HepG2 (cell line): Measurements from ENCODE around the gene C13orf46. TPM values are rescaled to one million over a fixed set of nuclear protein-coding genes. Genes with fewer than 3 reads are reported as not detected.
A peak's percentile ranks its signal among the peaks of the same experiment; 100 is the strongest.

Experiments
- ATAC-seq: fragments of 200-7000 bp; cut with Tn5 transposase; 3 replicates; pipeline ENCODE4 v1.9.1; 2020; ENCODE audit warnings: mild to moderate bottlenecking, moderate library complexity
- BruUV-seq: library from RNA; stranded (reverse); fragments of 400-500 nt; replicated peaks from 2 replicates; lab custom pipeline; 2021; lab: Mats Ljungman, UMichigan
- CTCF ChIA-PET: fragments of 300-600 bp; formaldehyde crosslinking; extraction: SDS; loops from one replicate; lab custom pipeline; 2021; ENCODE audit warnings: low total read pairs, inconsistent platforms, low intra/inter-chr PET ratio; lab: Yijun Ruan, JAX
- POLR2A ChIA-PET: fragments of 350-600 bp; sonication (Branson Sonifier 250); formaldehyde crosslinking; loops from one replicate; lab custom pipeline; 2020; ENCODE audit warnings: antibody characterized with exemption, inconsistent platforms; lab: Yijun Ruan, JAX
- DNase-seq: peaks from one replicate; pipeline ENCODE4 v3.0.0-alpha.2; 2015; ENCODE audit warnings: low spot score
- FAIRE-seq: peaks from 3 replicates; lab custom pipeline; 2011; peaks lifted over from hg19 to GRCh38; lab: Jason Lieb, UNC
- H2AFZ ChIP-seq: one replicate; pipeline ENCODE4 v1.6.1; 2011; ENCODE audit warnings: low read length, inconsistent platforms
- H3K27ac ChIP-seq: fragments of 300-600 bp; 3 replicates; pipeline ENCODE4 v1.8.0; 2011; ENCODE audit warnings: mixed run types, mild to moderate bottlenecking, mixed read lengths, low read length, inconsistent platforms; ENCODE audit not compliant: insufficient read depth; ENCODE audit errors: extremely low read length
- H3K27me3 ChIP-seq, 2 experiments: fragments of 200-600 bp in 1 of 2; 2 replicates in 1 of 2; 3 replicates in 1 of 2; pipeline versions ENCODE4 v1.6.0 to v1.8.0; 2011; ENCODE audit warnings: low read length in 2 of 2, mild to moderate bottlenecking in 2 of 2, moderate library complexity in 2 of 2, inconsistent platforms in 1 of 2; ENCODE audit not compliant: insufficient read depth in 2 of 2, control insufficient read depth in 1 of 2
- H3K36me3 ChIP-seq, 2 experiments: fragments of 200-600 bp in 1 of 2; replicated peaks in 1 of 2; 2 replicates in 1 of 2; 3 replicates in 1 of 2; pipeline versions ENCODE4 v1.5.1 to v1.8.0; 2011; ENCODE audit warnings: low read length in 2 of 2, inconsistent platforms in 1 of 2; ENCODE audit not compliant: insufficient read depth in 2 of 2, control insufficient read depth in 1 of 2
- H3K4me1 ChIP-seq: 2 replicates; pipeline ENCODE4 v1.5.1; 2012; ENCODE audit warnings: low read length, inconsistent platforms; ENCODE audit not compliant: insufficient read depth
- H3K4me2 ChIP-seq: 2 replicates; pipeline ENCODE4 v1.6.0; 2011; ENCODE audit warnings: low read depth, low read length, inconsistent platforms
- H3K4me3 ChIP-seq, 3 experiments: fragments of 200-600 bp in 1 of 3; sonication (generic), shearing (Covaris generic) in 1 of 3; replicated peaks in 1 of 3; 2 replicates each; pipeline ENCODE4 v1.5.1; 2011 to 2016; ENCODE audit warnings: low read length in 3 of 3, inconsistent platforms in 2 of 3, low read depth in 2 of 3, mild to moderate bottlenecking in 2 of 3, control low read depth in 1 of 3, mixed read lengths in 1 of 3; ENCODE audit not compliant: insufficient read depth in 1 of 3
- H3K79me2 ChIP-seq: one replicate; pipeline ENCODE4 v1.6.1; 2011; ENCODE audit warnings: low read length, inconsistent platforms; ENCODE audit not compliant: insufficient read depth
- H3K9ac ChIP-seq: 2 replicates; pipeline ENCODE4 v1.6.0; 2011; ENCODE audit warnings: mild to moderate bottlenecking, low read depth, low read length, inconsistent platforms; ENCODE audit not compliant: insufficient read depth
- H3K9me3 ChIP-seq: 2 replicates; pipeline ENCODE4 v1.5.1; 2012; ENCODE audit warnings: mild to moderate bottlenecking, low read length
- H4K20me1 ChIP-seq: 2 replicates; pipeline ENCODE4 v1.6.0; 2011; ENCODE audit warnings: inconsistent platforms, mild to moderate bottlenecking, low read length, moderate library complexity; ENCODE audit not compliant: insufficient read depth
- CREB1 ChIP-seq, 2 experiments: fragments of 450-650 bp in 1 of 2; IDR thresholded peaks; 2 replicates each; pipeline ENCODE4 v1.6.1; 2016 to 2017; ENCODE audit warnings: control low read depth in 1 of 2, mild to moderate bottlenecking in 1 of 2, missing compliant biosample characterization in 1 of 2, missing genetic modification characterization in 1 of 2
- MAZ ChIP-seq, 2 experiments: sonication (generic) in 1 of 2; formaldehyde crosslinking in 1 of 2; IDR thresholded peaks; 2 replicates each; pipeline versions ENCODE4 v1.5.0 to v1.6.1; 2012 to 2020; ENCODE audit warnings: low read depth in 2 of 2, mild to moderate bottlenecking in 2 of 2, borderline replicate concordance in 1 of 2, improper control_type of control experiment in 1 of 2, low read length in 1 of 2, missing genetic modification reagents in 1 of 2, moderate library complexity in 1 of 2
- NFATC3 ChIP-seq: sonication (generic); formaldehyde crosslinking; IDR thresholded peaks from 2 replicates; pipeline ENCODE4 v1.5.1; 2020; ENCODE audit warnings: mild to moderate bottlenecking, missing genetic modification reagents
- NFE2 ChIP-seq: sonication (generic); formaldehyde crosslinking; IDR thresholded peaks from 2 replicates; pipeline ENCODE4 v1.4.0; 2020; ENCODE audit warnings: missing genetic modification reagents
- RFX5 ChIP-seq: IDR thresholded peaks from 2 replicates; pipeline ENCODE4 v1.6.1; 2011; ENCODE audit warnings: low read depth, low read length, improper control_type of control experiment
- SKI ChIP-seq: fragments of 450-650 bp; IDR thresholded peaks from one replicate; pipeline ENCODE4 v1.6.1; 2018; ENCODE audit warnings: mild to moderate bottlenecking; ENCODE audit not compliant: partially characterized antibody
- TCF12 ChIP-seq, 2 experiments: fragments of 450-650 bp in 1 of 2; sonication (generic) in 1 of 2; formaldehyde crosslinking in 1 of 2; IDR thresholded peaks; 2 replicates each; pipeline versions ENCODE4 v1.6.1 to v1.8.0; 2017 to 2022; ENCODE audit warnings: antibody characterized with exemption in 1 of 2, mild to moderate bottlenecking in 1 of 2, missing genetic modification reagents in 1 of 2, moderate library complexity in 1 of 2
- ZNF737 ChIP-seq: sonication (generic); formaldehyde crosslinking; IDR thresholded peaks from 2 replicates; pipeline ENCODE4 v1.5.0; 2020; ENCODE audit warnings: missing genetic modification reagents, mild to moderate bottlenecking, borderline replicate concordance
- WGBS: methylation state at CpG from one replicate; pipeline ENCODE4 v1.1.6; 2017; ENCODE audit warnings: low lambda C conversion rate; 5-methylcytosine and 5-hydroxymethylcytosine counted together
- in situ Hi-C: cut with HindIII; loops from 2 replicates; pipeline ENCODE4 v1.10.0; 2017; ENCODE audit warnings: low pct_unique_long_range_greater_than_20kb; ENCODE audit not compliant: extremely low pct_ligation_motif_present
- intact Hi-C: fragments of 100-400 bp; cut with micrococcal nuclease; formaldehyde crosslinking; loops from one replicate; pipeline ENCODE4 v1.10.0; 2022; ENCODE audit not compliant: unreplicated experiment
- polyA plus RNA-seq, 8 experiments: library from polyadenylated mRNA; depleted of rRNA in 3 of 8; stranded (reverse) in 7 of 8; unstranded in 1 of 8; fragments of >200 nt; fragmentation: Illumina TruSeq in 4 of 8; extraction: Trizol in 4 of 8; gene quantifications; 2 replicates each; pipeline versions ENCODE4 v1.2.1 to v1.2.3, GENCODE V29; 2011 to 2016; ENCODE audit warnings: low read depth in 4 of 8, missing spikeins in 1 of 8, mixed read lengths in 1 of 8; ENCODE audit not compliant: insufficient read depth in 1 of 8
- total RNA-seq, 5 experiments: library from RNA; depleted of rRNA; stranded (reverse); fragments of >200 nt; fragmentation: Illumina TruSeq; extraction: Trizol; gene quantifications; 2 replicates each; pipeline ENCODE4 v1.2.3, GENCODE V29; 2016; ENCODE audit warnings: low read depth in 1 of 5
- TF ChIP-seq, protein P1 (sequence below): sonication (generic); formaldehyde crosslinking; IDR thresholded peaks from 2 replicates; pipeline ENCODE4 v1.4.0; 2020; ENCODE audit warnings: missing genetic modification reagents, mild to moderate bottlenecking, borderline replicate concordance
- TF ChIP-seq, protein P2 (sequence below): conservative IDR thresholded peaks from 2 replicates; pipeline ENCODE4 v1.6.1; 2018; ENCODE audit warnings: missing genetic modification reagents

The C13orf46 gene
- total and polyA plus RNA-seq, 2 of the 13 experiments (the other 11 are each of a cell fraction or from before 2014, with no cell fraction given), result 0.01 TPM; not detected in 1

DNA sequence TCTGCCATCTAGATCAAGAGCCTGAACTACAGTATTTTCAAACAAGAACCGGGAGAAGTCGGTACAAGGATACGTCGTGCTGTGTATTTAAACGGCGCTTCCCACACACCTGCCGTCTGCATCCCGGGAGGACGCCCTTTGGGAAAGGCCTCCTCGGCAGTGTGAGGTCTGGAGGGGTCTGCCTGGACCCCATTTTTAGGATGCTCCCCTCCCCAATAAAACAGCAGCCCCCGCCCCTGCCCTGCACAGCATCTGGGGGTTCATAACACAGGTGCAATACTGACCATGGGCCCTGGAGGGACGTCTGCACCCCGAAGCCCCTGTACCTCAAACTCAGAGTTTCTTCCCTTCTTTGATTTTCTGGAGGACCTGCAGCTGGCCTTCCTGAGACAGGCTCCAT, 4.1 kb upstream of the C13orf46 start (continued):
- TF ChIP-seq TCF12 (IDR thresholded peaks at IDR 0.05), result no peak
- TF ChIP-seq TCF12 (CRISPR knock-in tag; IDR thresholded peaks at IDR 0.05), result no peak

DNA sequence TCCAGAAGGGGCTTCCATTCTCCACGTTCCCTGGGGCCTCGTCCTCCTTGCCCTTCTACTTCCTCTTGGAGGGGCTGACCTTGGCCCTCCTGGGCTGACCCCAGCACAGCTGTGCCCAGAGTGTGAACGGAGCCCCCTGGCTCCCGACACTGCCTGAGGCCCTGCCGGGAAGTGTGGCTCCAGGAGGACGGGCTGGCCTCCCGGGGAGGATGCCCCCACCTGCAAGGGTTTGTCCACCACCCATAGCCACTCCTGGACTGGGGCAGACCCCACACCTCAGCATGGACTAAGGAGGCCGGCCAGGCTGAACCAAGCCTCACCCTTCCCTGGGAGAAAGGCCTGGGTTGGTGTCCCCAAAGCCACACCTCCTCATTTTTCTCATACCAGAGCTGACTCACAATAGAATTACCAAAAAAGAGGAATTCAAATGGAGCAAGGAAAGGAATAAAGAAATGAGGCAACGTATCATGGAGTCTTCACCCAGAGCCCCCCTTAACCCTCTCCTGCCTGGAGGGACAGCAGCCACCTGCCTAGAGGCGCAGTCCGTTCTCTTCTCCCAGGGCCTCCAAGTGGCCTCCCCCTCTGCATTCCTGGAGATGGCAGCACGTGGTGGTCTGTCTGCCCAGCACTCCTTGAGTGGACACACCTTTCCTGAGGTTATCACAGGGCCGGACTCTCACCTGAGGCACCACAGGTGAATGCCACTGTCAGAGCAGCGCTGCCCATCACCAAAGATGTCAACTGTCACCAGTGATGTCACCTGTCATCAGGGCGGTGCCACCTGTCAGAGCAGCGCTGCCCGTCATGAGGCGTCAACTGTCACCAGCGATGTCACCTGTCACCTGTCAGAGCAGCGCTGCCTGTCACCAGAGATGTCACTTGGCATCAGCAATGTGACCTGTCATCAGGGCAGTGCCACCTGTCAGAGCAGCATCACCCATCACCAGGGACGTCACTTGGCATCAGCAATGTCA, 3.1 kb upstream of the C13orf46 start:
- no peak overlapping the region for H2AFZ ChIP-seq
- DNase-seq (no peak), ATAC-seq (no peak), FAIRE-seq (no peak)
- H3K4me2 ChIP-seq, result no peak overlapping the region
- no peaks in the 10 kb centered on the region for H3K4me1 ChIP-seq
- H3K4me3 ChIP-seq, result no peak overlapping the region
- intact Hi-C loops, result no loop called here
- no peak overlapping the region for H3K9ac ChIP-seq
- in situ Hi-C loops, result no loop called here
- no peaks in the 10 kb centered on the region for H3K36me3 ChIP-seq
- ChIA-PET POLR2A (no interaction called here), CTCF (no interaction called here)
- H3K27ac ChIP-seq, result no peak overlapping the region
- 36% methylated on average over 7 of the region's 21 CpGs for WGBS
- no peaks in the 10 kb centered on the region for H3K9me3 ChIP-seq
- peaks cover 8 to 32% of the 10 kb centered on the region in 2 experiments; a peak in 4 of 5 replicates for H3K27me3 ChIP-seq
- no peaks in the 10 kb centered on the region for H4K20me1 ChIP-seq
- TF ChIP-seq NFE2 (CRISPR knock-in tag), result no peak
- TF ChIP-seq CREB1 (IDR thresholded peaks at IDR 0.05), result peak; percentile 71
- no peak for TF ChIP-seq CREB1 (CRISPR knock-in tag; IDR thresholded peaks at IDR 0.05)
- TF ChIP-seq, all 625 proteins: peak for 1
- no TSS peak for BruUV-seq
- no peaks in the 10 kb centered on the region for H3K79me2 ChIP-seq

DNA sequence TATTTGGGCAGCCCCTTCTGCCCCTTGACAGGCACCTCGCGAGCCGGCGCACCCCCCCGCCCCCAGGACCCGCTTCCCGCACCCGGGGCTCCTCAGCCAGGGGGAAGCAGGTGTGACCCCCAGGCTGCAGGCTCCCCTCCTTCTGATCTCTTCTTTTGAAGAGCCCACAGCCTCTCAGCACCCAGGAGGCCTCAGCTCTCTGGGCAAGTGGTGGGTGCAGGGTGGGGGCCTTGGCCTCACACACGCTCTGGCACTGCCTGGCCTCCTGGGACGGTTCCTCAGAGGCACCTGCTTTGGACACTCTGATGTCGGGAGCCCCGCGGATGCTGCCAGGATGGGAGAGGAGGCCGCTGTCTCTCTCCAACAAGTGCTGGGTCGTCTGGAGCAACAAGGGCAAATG, 1.5 kb upstream of the C13orf46 start:
- H3K4me2 ChIP-seq, result no peak overlapping the region
- in situ Hi-C loops, result no loop called here
- peaks cover 8 to 47% of the 10 kb centered on the region in 2 experiments; a peak in 4 of 5 replicates for H3K27me3 ChIP-seq
- CTCF ChIA-PET, result no interaction called here
- H4K20me1 ChIP-seq, result no peaks in the 10 kb centered on the region
- H3K36me3 ChIP-seq, result no peaks in the 10 kb centered on the region
- H3K9me3 ChIP-seq, result no peaks in the 10 kb centered on the region
- FAIRE-seq, result no peak
- H3K4me1 ChIP-seq, result no peaks in the 10 kb centered on the region
- no peak for ATAC-seq
- no peaks in the 10 kb centered on the region for H3K79me2 ChIP-seq
- 44% methylated on average over 11 of the region's 15 CpGs for WGBS
- no TSS peak for BruUV-seq
- DNase-seq, result no peak
- H2AFZ ChIP-seq, result no peak overlapping the region
- POLR2A ChIA-PET, result no interaction called here
- intact Hi-C loops, result no loop called here
- H3K27ac ChIP-seq, result no peak overlapping the region
- no peak overlapping the region for H3K9ac ChIP-seq
- H3K4me3 ChIP-seq, result no peak overlapping the region
- TF ChIP-seq MAZ (IDR thresholded peaks at IDR 0.05; ENCODE audit: borderline replicate concordance, low read depth, low read length) (no peak), MAZ (CRISPR knock-in tag; IDR thresholded peaks at IDR 0.05; ENCODE audit: low read depth) (no peak), SKI (no peak), NFATC3 (CRISPR knock-in tag) (no peak), ZNF737 (CRISPR knock-in tag) (no peak), RFX5 (no peak)
- TF ChIP-seq, protein P1, sequence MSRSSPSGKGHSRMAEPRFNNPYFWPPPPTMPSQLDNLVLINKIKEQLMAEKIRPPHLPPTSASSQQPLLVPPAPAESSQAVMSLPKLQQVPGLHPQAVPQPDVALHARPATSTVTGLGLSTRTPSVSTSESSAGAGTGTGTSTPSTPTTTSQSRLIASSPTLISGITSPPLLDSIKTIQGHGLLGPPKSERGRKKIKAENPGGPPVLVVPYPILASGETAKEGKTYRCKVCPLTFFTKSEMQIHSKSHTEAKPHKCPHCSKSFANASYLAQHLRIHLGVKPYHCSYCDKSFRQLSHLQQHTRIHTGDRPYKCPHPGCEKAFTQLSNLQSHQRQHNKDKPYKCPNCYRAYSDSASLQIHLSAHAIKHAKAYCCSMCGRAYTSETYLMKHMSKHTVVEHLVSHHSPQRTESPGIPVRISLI (CRISPR knock-in tag), result no peak
- TF ChIP-seq, protein P2, sequence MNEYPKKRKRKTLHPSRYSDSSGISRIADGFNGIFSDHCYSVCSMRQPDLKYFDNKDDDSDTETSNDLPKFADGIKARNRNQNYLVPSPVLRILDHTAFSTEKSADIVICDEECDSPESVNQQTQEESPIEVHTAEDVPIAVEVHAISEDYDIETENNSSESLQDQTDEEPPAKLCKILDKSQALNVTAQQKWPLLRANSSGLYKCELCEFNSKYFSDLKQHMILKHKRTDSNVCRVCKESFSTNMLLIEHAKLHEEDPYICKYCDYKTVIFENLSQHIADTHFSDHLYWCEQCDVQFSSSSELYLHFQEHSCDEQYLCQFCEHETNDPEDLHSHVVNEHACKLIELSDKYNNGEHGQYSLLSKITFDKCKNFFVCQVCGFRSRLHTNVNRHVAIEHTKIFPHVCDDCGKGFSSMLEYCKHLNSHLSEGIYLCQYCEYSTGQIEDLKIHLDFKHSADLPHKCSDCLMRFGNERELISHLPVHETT, result no peak
